Activated CD8-positive, alpha-beta memory T cell treated with anti-CD3 and anti-CD28 coated beads for 24 hours (primary cell): Measurements from ENCODE around the gene DACH1.

Source experiments
- DNase-seq: peaks from one replicate; pipeline ENCODE4 v3.0.0-alpha.2; 2020

Gene DACH1

GRCh38 chr13:71695662-71696061 is 171.3 kb downstream of the DACH1 start:
- no peak for DNase-seq

- DNase-seq: no peak
Observed at GRCh38 chr13:71685072-71685471, 181.9 kb downstream of the DACH1 start.

GRCh38 chr13:71681901-71682613 is 184.9 kb downstream of the DACH1 start:
- no peak for DNase-seq

- DNase-seq: no peak
Observed at GRCh38 chr13:71677124-71677523, 189.9 kb downstream of the DACH1 start.

- no peak for DNase-seq
Observed at GRCh38 chr13:71672512-71672911, 194.5 kb downstream of the DACH1 start.

GRCh38 chr13:71663431-71663830 is 203.6 kb downstream of the DACH1 start:
- no peak for DNase-seq

- no peak for DNase-seq
Observed at GRCh38 chr13:71661921-71662320, 205.1 kb downstream of the DACH1 start.

GRCh38 chr13:71659404-71659803 is 207.6 kb downstream of the DACH1 start:
- no peak for DNase-seq

- DNase-seq: no peak
Observed at GRCh38 chr13:71645467-71645866, 221.5 kb downstream of the DACH1 start.

GRCh38 chr13:71644579-71644978 is 222.4 kb downstream of the DACH1 start:
- no peak for DNase-seq

- DNase-seq: no peak
Observed at GRCh38 chr13:71643448-71643860, 223.6 kb downstream of the DACH1 start.

- no peak for DNase-seq
Observed at GRCh38 chr13:71638751-71639150, 228.3 kb downstream of the DACH1 start.

- DNase-seq: no peak
Observed at GRCh38 chr13:71634602-71635443, 232.2 kb downstream of the DACH1 start.

GRCh38 chr13:71634182-71634581 is 232.8 kb downstream of the DACH1 start:
- no peak for DNase-seq

GRCh38 chr13:71632721-71633120 is 234.3 kb downstream of the DACH1 start:
- no peak for DNase-seq

GRCh38 chr13:71632206-71632605 is 234.8 kb downstream of the DACH1 start:
- DNase-seq: no peak

- DNase-seq: no peak
Observed at GRCh38 chr13:71629167-71629566, 237.8 kb downstream of the DACH1 start.

- DNase-seq: no peak
Observed at GRCh38 chr13:71626421-71627117, 240.4 kb downstream of the DACH1 start.

GRCh38 chr13:71625694-71626093 is 241.3 kb downstream of the DACH1 start:
- no peak for DNase-seq

- no peak for DNase-seq
Observed at GRCh38 chr13:71624653-71625600, 242.1 kb downstream of the DACH1 start.

- DNase-seq: no peak
Observed at GRCh38 chr13:71621174-71622124, 245.6 kb downstream of the DACH1 start.
